ENCODE data around the gene OTUB2. TPM values are rescaled to one million over a fixed set of nuclear protein-coding genes. Genes with fewer than 3 reads are reported as not detected.

OTUB2 gene
- total RNA-seq, 1 donor from 2014 or later, result 6.8 TPM

- Mint-ChIP-seq H3K27ac (no peak within 1 kb of the TSS), H3K4me1 (peaks cover 14% of the 10 kb centered on the region), H3K36me3 (peaks cover 2% of the 10 kb centered on the region), H3K4me3 (no peak within 1 kb of the TSS), H3K9me3 (no peaks in the 10 kb centered on the region), H3K27me3 (ENCODE audit: insufficient read depth, low read depth) (peaks cover 6% of the 10 kb centered on the region)
- Histone ChIP-seq H3K36me3 (no peaks in the 10 kb centered on the region), H3K27ac (no peak within 1 kb of the TSS), H3K4me3 (no peak within 1 kb of the TSS), H2AFZ (replicated peaks) (no peak within 1 kb of the TSS), H3K4me2 (no peak within 1 kb of the TSS), H3K4me1 (peaks cover 11% of the 10 kb centered on the region), H3K27me3 (peaks cover 9% of the 10 kb centered on the region), H3K9ac (no peak within 1 kb of the TSS), H3F3A (ENCODE audit: low read depth) (no peaks in the 10 kb centered on the region), H3K79me2 (ENCODE audit: low read depth) (no peaks in the 10 kb centered on the region), H4K20me1 (ENCODE audit: low read depth) (no peaks in the 10 kb centered on the region), H3K9me3 (ENCODE audit: low read depth) (no peaks in the 10 kb centered on the region)
- DNase-seq (ENCODE audit: low spot score), result no peak
- no peak for TF ChIP-seq CTCF (IDR thresholded peaks at IDR 0.05)
- TF ChIP-seq EZH2phosphoT487 (IDR thresholded peaks at IDR 0.05), result no peak
- no peak for TF ChIP-seq EZH2 (IDR thresholded peaks at IDR 0.05)
Measured at GRCh38 chr14:93997082-93997481, 29.1 kb upstream of the OTUB2 start, which contains the start of gene CCDC197. Gene CCDC197 (plus strand): TSS chr14:93997301. CDS start chr14:93998132, 831 bp downstream.

GRCh38 chr14:93997916-93998870 lies 27.9 kb upstream of the OTUB2 start:
- peaks cover 4% of the 10 kb centered on the region for H3K27me3 Mint-ChIP-seq (ENCODE audit: insufficient read depth, low read depth)

GRCh38 chr14:93998871-93999403 lies 27.2 kb upstream of the OTUB2 start:
- no peak overlapping the region for H3K9ac ChIP-seq
- H3K27ac ChIP-seq, result no peak overlapping the region
- no peak overlapping the region for H3K4me2 ChIP-seq
- H3K4me3 ChIP-seq, result no peak overlapping the region
- no peaks in the 10 kb centered on the region for H3K9me3 ChIP-seq (ENCODE audit: low read depth)
- no peaks in the 10 kb centered on the region for H3K9me3 Mint-ChIP-seq
- H3K4me1 Mint-ChIP-seq, result peaks cover 16% of the 10 kb centered on the region
- no peak for DNase-seq (ENCODE audit: low spot score)
- peak overlapping the region; percentile 75 for H3K27ac Mint-ChIP-seq
- H3K4me1 ChIP-seq, result no peaks in the 10 kb centered on the region
- peaks cover 9% of the 10 kb centered on the region for H3K27me3 ChIP-seq
- TF ChIP-seq EZH2 (IDR thresholded peaks at IDR 0.05), result no peak
- no peak for TF ChIP-seq EZH2phosphoT487 (IDR thresholded peaks at IDR 0.05)
- no peak for TF ChIP-seq CTCF (IDR thresholded peaks at IDR 0.05)
- peaks cover 2% of the 10 kb centered on the region for H3K36me3 Mint-ChIP-seq
- H4K20me1 ChIP-seq (ENCODE audit: low read depth), result no peaks in the 10 kb centered on the region
- peaks cover 4% of the 10 kb centered on the region for H3K27me3 Mint-ChIP-seq (ENCODE audit: insufficient read depth, low read depth)
- H3F3A ChIP-seq (ENCODE audit: low read depth), result no peaks in the 10 kb centered on the region
- H3K36me3 ChIP-seq, result no peaks in the 10 kb centered on the region
- H3K4me3 Mint-ChIP-seq, result no peak overlapping the region
- H3K79me2 ChIP-seq (ENCODE audit: low read depth), result no peaks in the 10 kb centered on the region
- H2AFZ ChIP-seq (replicated peaks), result no peak overlapping the region

More at GRCh38 chr14:93997916-93998870, 27.9 kb upstream of the OTUB2 start:
- Histone ChIP-seq H3K4me3 (no peak overlapping the region), H2AFZ (replicated peaks) (no peak overlapping the region), H3K36me3 (no peaks in the 10 kb centered on the region), H3K9me3 (ENCODE audit: low read depth) (no peaks in the 10 kb centered on the region), H3F3A (ENCODE audit: low read depth) (no peaks in the 10 kb centered on the region), H3K27me3 (peaks cover 9% of the 10 kb centered on the region), H3K4me1 (peaks cover 7% of the 10 kb centered on the region), H3K79me2 (ENCODE audit: low read depth) (no peaks in the 10 kb centered on the region), H3K27ac (no peak overlapping the region), H3K9ac (no peak overlapping the region), H4K20me1 (ENCODE audit: low read depth) (no peaks in the 10 kb centered on the region), H3K4me2 (no peak overlapping the region)
- Mint-ChIP-seq H3K27ac (peak overlapping the region; percentile 50), H3K36me3 (peaks cover 2% of the 10 kb centered on the region), H3K9me3 (no peaks in the 10 kb centered on the region), H3K4me3 (no peak overlapping the region), H3K4me1 (peaks cover 16% of the 10 kb centered on the region)
- TF ChIP-seq CTCF (IDR thresholded peaks at IDR 0.05) (no peak), EZH2 (IDR thresholded peaks at IDR 0.05) (no peak)
- no peak for DNase-seq (ENCODE audit: low spot score)
